Activated CD4-positive, CD25-positive, alpha-beta regulatory T cell treated with anti-CD3 and anti-CD28 coated beads, Interleukin-2, amount 50 U/mL, for 72 hours (primary cell): ENCODE measurements around the gene LRRC4B.
A peak's percentile ranks its signal among the peaks of the same experiment; 100 is the strongest.

Source experiments
- DNase-seq: peaks from one replicate; pipeline ENCODE4 v3.0.0; 2021

LRRC4B gene

DNA sequence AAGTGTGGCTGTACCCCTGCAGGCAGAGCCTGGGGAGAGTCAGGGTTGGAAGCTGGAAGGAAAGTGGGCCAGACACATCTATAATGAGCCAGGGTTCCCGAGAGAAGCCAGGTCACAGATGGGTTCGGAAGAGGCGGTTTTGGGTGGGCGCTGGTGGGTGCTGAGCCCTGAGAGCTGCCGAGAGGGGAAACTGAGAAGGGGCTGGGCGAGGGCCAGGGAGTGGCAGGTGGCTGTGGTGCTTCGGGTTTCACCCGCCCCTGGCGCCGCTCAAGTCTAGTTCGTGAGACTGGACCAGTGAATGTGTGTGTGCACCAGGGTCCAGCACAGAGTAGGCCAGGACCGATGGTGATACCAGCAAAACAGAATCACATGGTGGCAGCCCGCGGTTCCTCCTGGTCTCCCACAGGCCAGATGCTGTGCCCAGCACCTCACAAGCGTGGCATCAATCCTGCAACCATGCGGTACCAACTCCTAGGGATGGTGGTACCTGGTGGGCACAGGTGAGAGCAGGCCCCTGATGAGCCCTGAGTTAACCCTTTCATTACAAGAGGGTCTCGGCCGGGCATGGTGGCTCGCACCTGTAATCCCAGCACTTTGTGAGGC is 1.8 kb upstream of the LRRC4B start:
- no peak for DNase-seq

DNA sequence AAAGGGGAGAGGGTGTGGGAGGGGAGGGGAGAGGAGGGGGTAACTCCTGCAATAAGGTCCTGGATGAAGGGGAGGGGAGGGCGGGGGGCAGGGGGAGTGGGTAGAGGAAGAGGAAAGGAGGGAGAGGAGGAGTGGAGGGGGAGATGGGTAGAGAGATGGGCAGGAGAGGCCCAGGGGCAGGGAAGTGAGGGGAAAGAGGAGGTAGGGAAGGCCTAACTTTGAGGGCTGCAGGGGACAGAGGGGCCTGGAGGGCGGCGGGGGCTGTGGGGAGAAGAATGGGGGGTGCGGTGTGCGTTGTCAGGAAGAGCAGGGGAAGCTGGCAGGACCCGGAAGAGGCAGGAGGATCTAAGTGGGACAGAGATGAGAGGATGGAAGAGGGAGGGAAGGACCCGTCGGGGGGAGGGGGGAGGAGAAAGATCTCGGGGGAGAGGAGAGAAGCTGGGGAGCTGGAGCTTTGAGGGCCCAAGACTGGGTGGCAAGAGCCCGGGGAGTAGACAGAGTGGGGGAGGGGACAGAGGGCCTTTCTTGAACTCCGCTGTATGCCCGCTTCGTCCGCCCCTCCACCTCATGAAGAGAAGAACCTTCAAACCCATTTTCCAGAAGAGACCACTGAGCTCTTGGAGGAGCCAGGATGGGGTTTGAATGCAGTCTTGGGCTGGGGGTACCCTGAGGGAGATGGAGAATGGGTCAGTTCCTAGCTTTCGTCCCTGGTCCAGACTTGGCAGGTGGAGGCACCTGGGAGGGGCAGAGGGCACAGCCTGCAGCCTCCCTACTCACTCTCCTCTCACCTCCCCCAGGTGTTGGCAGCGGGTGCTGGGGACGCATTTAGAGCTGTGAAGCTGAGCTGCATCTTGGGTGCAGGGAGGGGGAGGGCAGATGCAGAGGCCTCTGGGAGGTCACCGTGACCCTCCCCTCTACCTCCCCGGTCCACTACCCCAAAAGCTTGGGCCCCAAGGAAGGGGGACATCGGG is 778 bp upstream of the LRRC4B start:
- no peak for DNase-seq

DNA sequence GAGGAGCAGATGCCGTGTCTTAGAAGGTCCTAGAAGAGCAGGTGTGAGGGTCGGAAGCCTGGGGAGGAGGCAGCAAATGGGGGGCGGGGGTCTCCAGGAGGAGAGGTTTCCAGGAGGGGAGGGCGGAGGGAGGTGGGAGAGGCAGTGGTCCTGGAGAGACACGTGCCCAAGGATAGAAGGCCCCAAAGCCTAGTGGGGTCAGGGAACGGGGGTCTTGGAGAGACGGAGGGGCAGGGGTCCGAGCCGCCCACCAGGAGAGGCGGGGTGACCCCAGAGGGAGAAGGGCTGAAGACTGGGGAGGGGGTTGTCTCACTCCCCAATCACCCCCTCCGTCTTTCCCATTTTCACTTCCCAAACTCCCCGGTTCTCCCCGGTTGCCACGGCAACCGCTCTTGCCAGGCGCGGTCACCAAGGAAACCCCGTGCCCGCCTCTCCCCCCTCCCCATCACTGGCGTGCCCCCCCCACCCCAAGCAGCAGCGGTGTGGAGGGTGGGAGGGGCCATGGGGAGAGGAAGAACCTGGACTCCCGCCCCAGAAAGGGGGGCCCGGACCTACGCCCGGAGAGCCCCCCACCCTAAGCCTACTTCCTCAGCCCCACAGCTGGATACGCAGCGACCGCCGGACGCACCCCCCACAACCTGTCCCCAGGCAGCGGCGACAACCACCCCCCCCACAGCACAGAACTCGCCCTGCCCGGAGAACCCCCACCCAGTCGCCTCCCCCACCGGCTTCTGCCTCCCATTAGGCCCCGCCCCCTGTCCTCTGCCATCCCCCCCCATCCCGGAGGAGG is 988 bp downstream of the LRRC4B start:
- no peak for DNase-seq

DNA sequence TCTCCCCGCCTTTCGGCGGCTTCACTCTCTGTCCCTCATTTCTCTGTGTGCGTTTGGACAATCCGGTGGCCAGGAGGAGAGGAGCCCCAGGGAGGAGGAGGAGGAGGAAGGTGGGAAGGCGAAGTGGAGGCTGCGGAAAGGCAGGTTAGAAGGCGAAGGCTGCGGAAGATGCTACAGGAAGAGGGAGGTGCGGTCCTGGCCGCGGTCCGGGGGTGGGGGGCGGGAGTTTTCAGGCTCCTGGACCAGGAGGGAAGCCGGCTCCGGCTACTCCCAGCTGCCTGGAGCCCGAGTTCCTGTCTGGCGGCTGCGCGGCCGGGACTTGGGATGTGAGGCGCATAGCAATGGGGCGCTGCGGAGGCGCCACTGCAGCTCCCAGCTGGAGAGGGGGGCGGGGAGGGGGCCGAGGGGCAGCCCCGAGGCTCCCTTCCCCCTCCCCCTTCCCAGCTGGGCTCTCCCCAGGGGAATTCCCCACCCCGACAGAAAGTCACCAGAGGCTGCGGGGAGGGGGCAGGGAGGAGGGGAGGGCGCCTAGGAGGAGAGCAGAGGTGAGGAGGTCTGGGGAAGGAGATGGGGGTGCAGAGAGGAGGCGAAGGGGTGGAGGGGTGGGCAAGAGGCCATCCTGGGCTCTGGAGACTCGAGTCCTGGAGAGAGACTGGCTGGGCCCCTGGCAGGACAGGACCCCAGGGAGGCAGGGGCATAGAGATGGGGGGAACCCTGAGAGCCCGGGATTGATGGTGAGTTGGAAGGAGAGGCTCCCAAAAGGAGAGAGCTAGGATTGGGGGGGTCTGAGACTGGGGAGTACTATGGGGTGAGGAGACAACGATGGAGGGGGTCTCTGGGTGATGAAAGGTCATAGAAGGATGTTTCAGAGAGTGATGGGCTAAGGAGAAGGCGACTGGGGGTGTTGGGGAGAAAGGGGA is 2.0 kb downstream of the LRRC4B start:
- DNase-seq = no peak

DNA sequence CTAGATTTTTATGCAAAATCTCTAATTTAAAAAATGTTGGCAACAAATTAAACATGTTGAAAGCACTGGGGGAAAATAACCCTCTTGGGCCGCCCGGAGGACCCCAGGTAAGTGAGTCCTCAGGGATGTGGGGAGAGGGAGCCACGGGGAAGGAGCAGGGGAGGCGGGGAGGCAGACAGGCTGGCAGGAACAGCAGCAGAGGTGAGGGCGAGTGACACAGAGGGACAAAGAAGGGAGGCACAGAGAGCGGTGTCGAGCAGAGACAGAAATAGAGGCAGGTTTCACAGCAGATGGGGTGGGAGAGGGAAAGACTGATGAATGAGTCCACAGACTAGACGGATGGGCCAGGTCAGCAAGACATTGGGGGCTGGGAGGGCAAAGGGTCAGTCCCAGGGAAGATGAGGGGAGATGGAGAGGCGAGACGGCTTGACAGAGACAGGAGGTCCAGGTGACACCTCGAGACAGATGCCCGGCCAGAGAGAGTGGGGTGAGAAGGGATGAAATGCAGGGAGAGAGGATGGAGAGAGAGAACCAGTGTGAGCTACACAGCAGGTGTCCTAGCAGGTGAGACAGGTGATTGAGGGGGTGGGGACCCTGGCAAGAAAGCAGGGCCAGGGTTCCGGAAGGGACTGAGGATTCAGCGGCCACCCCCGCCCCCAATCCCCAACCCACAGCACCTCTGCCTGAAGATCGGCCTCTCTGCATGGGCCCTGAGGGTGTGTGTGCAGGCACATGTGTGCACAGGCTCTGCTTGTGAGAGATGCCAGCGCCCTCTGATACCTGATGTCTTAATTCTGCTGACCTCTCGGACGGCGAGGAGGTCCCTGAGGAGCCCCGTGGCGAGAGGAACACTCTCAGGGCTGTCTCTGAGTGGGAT is 3.8 kb downstream of the LRRC4B start:
- no peak for DNase-seq

DNA sequence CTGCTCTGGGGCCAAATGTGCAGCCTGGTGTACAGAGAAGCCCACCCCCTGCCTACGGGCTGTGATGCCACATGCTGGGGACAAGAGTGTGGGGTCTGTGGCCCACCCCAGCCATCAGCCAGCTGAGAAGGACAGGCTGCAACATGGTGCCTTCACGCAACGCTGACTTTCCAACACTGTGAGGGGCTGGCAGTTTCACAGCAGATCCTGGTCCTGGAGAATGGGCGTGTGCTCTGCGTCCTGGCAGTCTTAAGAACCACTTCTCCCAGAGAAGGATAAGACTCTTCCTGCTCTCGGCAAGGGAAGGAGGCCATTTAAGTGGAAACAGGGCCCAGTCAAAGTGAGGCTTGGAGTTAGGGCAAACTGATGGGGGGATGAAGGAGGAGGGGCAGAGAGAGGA is 4.6 kb downstream of the LRRC4B start:
- DNase-seq = no peak

DNA sequence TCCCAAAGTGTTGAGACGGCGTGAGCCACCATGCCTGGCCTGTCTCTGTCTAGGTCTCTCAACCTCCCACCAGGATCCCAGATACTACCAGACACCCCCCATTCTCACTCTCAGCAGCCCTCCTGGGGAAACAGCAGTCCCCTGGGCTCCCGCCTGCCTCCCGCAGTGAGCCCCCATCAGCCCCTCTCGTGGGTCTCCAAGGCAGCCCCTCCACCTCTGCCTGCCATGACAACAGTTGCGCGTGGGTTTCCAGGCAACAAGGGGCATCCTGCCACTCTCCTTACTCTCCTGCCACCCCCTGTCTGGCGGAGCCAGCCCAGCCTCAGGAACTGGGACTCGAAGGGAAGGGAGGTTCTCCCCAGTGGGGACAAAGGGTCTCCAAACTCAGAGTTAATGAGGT is 5.2 kb downstream of the LRRC4B start:
- DNase-seq = no peak

DNA sequence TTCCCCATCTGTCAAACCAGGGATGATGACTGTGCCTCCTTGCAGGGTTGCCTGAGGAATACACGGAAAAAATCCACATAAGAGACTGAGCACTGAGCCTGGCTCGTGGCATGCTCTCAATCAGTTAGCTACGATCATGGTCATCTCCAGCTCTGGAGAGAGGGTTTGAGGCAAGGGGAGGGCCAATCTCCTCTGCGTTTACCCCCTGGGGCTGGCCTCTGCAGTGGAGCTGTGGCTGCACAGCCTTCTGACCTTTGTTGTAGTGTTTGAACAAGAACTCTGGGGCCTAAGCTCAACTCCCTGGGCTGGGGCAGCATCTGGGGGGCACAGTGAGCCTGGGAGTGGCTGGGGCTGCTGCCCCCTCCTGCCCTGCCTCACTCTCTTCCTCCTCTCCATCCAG is 5.9 kb downstream of the LRRC4B start:
- no peak for DNase-seq

DNA sequence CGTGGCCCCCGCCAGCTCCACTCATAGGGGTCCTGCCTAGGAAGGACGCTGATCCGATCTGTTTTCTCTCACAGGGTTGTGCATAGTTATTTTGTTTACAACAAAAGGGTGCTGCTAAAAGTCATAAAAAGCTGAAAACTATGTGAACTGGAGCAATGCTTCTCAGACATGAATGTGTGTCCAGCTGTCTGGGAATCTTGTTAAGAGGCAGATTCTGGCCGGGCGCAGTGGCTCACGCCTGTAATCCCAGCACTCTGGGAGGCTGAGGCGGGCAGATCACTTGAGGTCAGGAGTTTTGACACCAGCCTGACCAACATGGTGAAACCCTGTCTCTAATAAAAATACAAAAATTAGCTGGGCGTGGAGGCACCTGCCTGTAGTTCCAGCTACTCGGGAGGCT is 8.6 kb downstream of the LRRC4B start:
- DNase-seq = no peak

DNA sequence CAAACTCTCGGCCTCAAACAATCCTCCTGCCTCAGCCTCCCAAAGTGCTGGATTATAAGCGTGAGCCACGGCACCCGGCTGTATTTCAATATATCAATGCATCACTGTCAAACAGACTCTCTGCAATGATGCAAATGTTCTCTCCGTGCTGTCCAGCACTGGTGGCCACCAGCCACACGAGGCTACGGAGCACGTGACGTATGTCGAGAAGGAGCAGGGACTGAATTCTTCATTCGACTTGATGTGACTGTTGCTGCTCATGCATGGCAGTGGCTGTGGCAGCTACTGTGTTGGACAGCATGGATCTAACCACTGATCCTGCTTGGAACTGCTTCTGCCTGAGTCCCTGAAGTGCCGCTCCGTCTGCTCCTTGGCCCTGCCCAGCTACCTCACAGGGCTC is 9.8 kb downstream of the LRRC4B start:
- DNase-seq = no peak

DNA sequence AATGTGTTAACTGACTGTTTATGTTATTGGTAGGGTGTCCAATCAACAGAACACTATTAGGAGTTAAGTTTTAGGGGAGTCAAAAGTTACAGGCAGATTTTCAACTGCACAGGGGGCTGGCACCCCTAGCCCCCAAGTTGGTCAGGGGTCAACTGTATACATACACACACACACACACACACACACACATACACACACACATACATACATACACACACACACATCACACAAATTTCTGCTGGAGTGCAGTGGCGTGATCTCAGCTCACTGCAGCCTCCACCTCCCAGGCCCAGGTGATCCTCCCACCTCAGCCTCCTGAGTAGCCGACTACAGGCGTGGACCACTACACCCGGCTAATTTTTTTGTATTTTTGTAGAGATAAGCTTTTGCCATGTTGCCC is 10.2 kb downstream of the LRRC4B start:
- no peak for DNase-seq

DNA sequence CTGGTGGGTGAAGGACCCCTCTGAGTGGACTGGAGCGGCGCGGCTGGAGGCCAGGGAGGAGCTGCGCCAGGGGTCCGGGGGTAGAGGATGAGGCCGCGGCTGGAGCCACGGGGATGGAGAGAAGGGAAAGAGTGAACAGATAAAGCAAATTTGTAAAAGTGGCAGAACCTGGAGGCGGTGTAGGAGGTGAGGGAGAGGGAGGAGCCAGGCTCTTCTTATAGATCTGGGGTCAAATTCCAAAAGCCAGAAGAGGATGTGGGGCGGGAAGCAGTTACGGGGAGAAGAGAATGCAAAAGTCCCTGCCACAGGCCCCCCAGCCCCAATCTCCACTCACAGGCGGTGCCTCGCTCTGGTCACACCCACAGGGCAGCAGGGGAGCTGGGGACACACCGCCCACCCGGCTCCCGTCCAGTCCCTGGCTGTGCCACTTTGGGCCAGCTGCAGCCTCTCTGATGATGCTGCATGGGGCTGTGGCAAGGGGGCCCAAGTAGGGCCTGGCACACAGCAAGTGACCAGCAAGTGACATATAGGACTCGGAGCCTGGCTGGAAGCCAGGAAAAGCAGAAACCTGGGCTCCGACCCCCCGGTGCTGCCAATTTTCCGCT is 11.1 kb downstream of the LRRC4B start:
- no peak for DNase-seq

DNA sequence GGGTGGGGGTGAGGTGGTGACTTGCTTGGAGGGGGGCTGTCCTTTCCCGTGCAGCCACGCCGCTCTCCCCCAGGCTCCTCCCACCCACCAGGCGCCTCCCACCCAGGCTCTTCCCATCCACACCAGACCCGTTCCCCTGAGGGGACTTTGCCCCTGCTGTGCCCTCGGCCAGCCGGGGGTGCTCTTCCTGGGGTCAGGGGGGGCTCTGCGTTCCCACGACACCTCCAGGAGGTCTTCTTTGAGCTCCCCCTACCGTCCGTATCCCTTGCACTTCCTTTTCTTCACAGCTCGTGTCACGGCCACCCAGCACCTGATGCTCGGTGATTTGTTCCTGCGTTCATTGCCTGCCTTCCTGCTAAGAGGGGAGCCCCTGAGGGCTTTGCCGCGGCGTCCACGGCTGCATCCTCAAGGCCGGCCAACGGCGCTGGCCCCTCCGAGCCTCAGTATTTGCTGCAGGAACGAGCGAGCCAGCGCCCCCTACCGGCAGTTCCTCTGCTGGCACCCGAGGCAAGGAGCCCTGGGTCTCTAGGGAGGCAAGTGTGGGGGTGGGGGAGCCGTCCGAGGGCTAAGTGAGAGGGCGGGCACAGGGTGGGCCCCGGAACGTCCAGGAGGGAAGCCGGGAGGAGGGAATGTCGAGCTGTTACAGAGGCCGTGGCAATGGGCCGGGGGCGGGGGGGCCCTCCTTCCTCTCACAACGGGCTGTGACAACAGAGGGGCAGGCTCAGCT is 11.8 kb downstream of the LRRC4B start:
- peak; percentile 84 for DNase-seq

DNA sequence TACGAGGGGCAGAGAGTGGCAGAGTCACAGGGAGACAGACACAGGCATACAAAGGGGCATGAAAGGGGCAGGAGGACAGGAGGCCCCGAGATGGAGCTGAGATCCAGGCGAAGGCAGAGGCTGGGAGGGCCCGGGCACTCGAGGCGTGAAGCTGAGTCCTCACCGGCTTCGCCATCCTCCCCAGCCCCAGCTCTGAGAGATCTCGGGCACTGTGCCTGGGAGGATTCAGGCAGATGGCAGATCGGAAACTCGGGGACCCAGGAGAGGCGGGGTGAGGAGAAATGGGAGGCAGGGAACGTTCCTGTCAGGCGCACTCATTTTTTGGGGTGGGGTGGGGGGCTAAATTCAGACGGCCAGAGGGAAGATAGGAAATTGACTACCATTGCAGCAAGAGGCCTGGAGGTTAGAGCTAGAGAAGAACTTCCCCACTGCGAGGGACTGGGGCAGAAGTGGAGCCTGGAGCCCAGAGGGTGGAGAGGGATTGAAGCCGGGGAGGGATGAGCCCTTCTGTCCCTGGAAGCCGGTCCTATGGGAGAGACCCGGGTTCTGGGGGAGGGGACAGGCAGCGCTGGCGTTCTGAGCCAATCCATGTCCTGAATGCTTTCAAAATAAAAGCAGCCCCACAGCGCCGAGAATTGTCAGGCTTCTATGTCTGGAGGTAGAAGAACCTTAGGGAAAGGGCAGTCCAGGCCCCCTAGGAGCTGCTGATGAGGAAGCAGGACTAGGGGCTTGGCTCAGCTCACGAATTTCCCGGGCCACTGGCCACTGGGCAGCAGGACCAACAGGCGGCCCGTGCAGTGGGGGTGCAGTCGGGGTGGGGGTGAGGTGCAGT is 12.6 kb downstream of the LRRC4B start:
- no peak for DNase-seq

DNA sequence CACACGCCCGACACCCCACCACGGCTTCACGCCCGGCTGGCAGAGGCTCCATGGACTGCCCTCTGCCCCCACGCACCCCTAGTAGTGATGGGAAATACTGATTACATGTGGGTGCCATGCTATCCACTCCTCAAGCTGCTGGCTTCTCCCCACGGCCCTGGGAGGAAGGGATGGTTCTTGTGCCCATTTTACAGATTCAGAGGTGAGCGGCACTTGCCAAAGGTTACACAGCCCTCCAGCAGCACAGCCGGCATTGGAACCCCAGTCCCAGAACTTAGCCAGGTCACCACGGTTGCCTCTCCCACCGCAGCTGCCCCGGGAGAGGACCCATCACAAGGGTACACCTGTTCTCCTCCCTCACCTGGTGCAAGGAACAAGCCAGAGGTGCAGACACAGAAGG is 13.2 kb downstream of the LRRC4B start:
- DNase-seq = no peak

DNA sequence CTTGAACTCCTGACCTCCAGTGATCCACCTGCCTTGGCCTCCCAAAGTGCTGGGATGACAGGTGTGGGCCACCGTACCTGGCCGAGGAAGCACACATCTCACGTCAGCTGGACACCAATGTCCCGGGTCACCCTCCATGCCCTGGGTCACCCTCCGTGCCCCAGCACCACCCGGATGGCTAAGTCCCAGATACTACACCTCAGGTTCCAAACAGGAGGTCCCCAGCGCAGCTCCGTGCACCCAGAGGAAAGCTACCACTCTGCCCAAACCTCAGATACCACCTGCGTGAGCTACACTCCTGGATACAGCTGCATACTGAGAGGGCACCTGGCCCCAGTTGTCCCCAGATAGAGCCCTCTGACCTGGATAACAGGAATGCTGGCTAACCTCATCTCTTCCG is 14.0 kb downstream of the LRRC4B start:
- DNase-seq = no peak

DNA sequence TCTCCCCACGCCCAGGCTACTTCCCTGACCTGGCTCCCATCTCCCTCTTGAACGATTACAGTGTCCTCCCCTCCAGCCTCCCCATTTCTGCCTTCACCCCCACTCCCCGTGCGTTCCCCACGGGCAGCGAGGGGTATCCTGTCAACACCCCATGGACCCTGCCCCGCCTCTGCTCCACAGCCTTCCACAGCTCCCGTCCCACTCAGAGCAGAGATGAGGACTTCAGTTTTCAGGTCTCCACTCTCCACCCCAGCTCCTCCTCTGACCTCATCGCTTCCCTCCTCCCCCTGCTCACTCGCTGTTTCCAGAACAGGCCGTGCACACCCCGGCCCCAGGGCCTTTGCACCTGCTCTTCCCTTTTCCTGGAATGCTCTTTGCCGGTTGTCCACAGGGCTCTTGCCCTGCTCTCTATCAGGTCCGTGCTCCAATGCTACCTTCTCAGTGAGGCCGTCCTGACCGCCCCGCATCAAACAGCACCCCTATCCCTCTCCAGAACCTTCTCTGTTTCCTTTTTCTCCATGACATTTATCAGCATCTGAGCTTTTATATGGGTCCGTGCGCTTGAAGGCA is 15.0 kb downstream of the LRRC4B start:
- DNase-seq = no peak

DNA sequence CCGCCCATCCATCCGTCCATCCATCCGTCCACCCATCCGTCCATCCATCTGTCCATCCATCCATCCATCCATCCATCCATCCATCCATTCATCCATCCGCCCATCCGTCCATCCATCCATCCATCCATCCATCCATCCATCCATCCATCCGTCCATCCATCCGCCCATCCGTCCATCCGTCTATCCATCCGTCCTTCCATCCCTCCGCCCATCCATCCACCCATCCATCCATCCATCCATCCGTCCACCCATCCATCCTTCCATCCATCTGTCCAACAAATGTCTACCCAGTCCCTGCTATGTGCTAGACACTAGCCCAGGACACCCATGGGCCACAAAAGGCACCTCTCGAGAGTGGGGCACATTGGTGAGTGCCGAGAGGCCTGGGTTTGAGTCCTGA is 15.7 kb downstream of the LRRC4B start:
- no peak for DNase-seq

DNA sequence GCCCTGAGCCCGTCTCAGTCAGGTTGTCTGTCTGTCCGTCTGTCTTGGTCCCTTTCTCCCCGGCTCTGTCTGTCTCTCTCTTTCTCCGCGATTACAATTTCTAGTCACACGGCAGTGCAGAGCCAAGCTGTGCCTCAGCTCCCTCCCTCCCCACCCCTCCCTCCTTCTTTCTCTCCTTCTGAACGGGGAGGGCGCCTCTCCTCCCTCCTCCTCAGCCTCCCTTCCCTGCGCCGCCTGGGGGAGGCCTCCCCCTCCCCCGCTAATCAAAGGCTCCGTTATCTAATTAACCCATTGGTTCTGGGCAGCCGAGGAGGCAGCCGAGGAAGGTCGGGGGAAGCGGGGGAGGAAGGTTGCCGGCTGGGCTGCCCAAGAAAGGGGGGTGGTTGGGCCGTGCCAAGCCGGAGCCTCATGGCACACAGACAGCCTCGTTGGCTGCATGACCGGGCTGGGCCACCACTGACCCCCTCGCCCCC is 16.5 kb downstream of the LRRC4B start:
- no peak for DNase-seq
